Measurements from ENCODE around the gene GPR39.

- no peak for TF ChIP-seq SMC3 (conservative IDR thresholded peaks at IDR 0.05; ENCODE audit: poor library complexity)
- TF ChIP-seq POLR2AphosphoS5 (IDR thresholded peaks at IDR 0.05) = no peak
- no peak for TF ChIP-seq MXI1 (conservative IDR thresholded peaks at IDR 0.05; ENCODE audit: poor library complexity, severe bottlenecking)
- TF ChIP-seq REST (IDR thresholded peaks at IDR 0.05; ENCODE audit: borderline replicate concordance) = no peak
- TF ChIP-seq RAD21 (conservative IDR thresholded peaks at IDR 0.05) = no peak
- TF ChIP-seq, protein P1, sequence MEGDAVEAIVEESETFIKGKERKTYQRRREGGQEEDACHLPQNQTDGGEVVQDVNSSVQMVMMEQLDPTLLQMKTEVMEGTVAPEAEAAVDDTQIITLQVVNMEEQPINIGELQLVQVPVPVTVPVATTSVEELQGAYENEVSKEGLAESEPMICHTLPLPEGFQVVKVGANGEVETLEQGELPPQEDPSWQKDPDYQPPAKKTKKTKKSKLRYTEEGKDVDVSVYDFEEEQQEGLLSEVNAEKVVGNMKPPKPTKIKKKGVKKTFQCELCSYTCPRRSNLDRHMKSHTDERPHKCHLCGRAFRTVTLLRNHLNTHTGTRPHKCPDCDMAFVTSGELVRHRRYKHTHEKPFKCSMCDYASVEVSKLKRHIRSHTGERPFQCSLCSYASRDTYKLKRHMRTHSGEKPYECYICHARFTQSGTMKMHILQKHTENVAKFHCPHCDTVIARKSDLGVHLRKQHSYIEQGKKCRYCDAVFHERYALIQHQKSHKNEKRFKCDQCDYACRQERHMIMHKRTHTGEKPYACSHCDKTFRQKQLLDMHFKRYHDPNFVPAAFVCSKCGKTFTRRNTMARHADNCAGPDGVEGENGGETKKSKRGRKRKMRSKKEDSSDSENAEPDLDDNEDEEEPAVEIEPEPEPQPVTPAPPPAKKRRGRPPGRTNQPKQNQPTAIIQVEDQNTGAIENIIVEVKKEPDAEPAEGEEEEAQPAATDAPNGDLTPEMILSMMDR (IDR thresholded peaks at IDR 0.05; ENCODE audit: poor library complexity, severe bottlenecking) = no peak
- no peak for TF ChIP-seq EZH2 (IDR thresholded peaks at IDR 0.05; ENCODE audit: borderline replicate concordance, insufficient read depth, low read length, poor library complexity, severe bottlenecking)
- no peak for TF ChIP-seq TAF1 (IDR thresholded peaks at IDR 0.05; ENCODE audit: low read depth)
- TF ChIP-seq EP300 (conservative IDR thresholded peaks at IDR 0.05; ENCODE audit: poor library complexity, severe bottlenecking) = no peak
These were observed 26.5 kb upstream of the GPR39 start for GRCh38 chr2:132390076-132390475.
